IPS-18c (cell line): Measurements from ENCODE around the gene PFN1.
"Not testable (repeated sequence)": the region's sequence is repeated elsewhere in the genome, so short reads cannot be mapped to it uniquely, and the experiment has no call there.

Source experiments
- H3K4me3 ChIP-seq: 2 replicates; pipeline ENCODE4 v1.7.0; 2013; ENCODE audit warnings: low read depth, mild to moderate bottlenecking, low read length, moderate library complexity; ENCODE audit not compliant: insufficient read depth
- H3K9me3 ChIP-seq: one replicate; pipeline ENCODE4 v1.6.1; 2013; ENCODE audit warnings: mild to moderate bottlenecking, low read length, moderate library complexity; ENCODE audit not compliant: control insufficient read depth, insufficient read depth

PFN1 gene

GRCh38 chr17:4938688-4939545 lies 9.4 kb downstream of the PFN1 start:
- Histone ChIP-seq H3K9me3 (peaks cover 2% of the 10 kb centered on the region), H3K4me3 (peak overlapping the region; percentile 87)

DNA sequence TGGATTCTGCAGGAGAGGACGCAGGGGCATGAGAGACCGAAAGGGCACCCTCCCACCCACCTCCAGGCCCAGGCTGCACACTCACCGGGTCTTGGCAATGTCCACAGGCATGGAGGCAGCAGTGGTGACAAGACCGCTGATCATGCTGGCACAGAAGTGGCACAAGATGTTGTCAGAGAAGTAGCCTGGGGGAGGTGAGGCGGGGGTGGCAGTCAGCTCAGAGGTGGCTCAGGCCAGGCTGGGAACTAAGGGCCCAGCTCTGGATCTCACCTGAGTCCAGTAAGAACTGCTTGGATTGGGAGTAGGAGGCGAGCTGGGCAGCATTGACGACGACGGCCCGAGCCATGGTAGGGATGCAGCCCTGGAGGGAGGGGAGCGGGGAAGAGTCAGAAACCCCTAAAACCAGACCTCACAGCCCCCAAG lies 10.2 kb downstream of the PFN1 start:
- H3K9me3 ChIP-seq: peaks cover 2% of the 10 kb centered on the region
- H3K4me3 ChIP-seq: peak overlapping the region; percentile 20; the same call in 1 of the 2 replicates

DNA sequence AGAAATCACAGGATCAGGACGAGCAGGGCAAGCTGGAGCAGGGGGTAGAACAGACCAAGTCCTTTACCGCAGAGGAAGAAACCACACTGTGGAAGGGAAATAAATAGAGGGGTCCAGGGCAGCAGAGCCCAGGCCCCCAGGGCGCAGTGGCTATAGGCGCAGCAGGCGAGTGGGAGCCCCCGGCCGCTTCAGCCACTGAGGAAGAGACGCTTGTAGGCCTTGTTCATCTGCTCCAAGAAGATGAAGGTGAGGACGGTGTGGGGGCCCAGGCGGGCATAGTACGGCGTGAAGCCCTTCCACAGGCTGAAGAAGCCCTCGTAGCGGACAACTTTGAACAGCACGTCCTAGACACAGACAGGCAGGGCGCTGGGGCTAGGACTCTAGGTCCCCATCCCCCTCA lies 10.8 kb downstream of the PFN1 start:
- peaks cover 2% of the 10 kb centered on the region for H3K9me3 ChIP-seq
- H3K4me3 ChIP-seq: no peak overlapping the region

DNA sequence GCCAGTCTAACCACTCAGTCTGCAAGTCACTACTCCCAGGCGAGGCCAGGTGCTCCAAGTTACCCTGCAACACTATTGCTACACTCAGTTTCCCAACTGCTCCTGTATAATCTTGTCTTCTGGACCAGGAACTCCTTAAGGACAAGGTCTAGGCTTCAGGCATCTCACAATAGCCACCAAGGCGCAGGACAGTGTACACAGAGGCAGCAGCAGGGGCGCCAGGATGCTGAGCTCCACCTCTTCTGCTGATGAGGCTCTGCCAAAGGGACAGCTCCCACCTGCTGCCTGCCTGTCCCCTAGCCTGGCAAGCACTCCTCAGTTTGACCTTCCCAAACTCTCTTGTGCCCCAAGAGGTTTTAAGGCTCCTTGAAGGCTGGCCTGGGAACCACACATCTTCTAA lies 11.9 kb downstream of the PFN1 start:
- H3K4me3 ChIP-seq: no peak overlapping the region
- H3K9me3 ChIP-seq: peaks cover 2% of the 10 kb centered on the region

GRCh38 chr17:4935650-4936049 lies 12.7 kb downstream of the PFN1 start:
- Histone ChIP-seq H3K4me3 (no peak overlapping the region), H3K9me3 (peaks cover 2% of the 10 kb centered on the region)

- Histone ChIP-seq H3K9me3 (peaks cover 2% of the 10 kb centered on the region), H3K4me3 (no peak overlapping the region)
Observed at GRCh38 chr17:4934173-4934979, 14.0 kb downstream of the PFN1 start.

GRCh38 chr17:4933646-4934045 lies 14.7 kb downstream of the PFN1 start:
- Histone ChIP-seq H3K9me3 (peaks cover 2% of the 10 kb centered on the region), H3K4me3 (no peak overlapping the region)

- Histone ChIP-seq H3K4me3 (no peak overlapping the region), H3K9me3 (peaks cover 1% of the 10 kb centered on the region)
Observed at GRCh38 chr17:4932756-4933155, 15.6 kb downstream of the PFN1 start.

DNA sequence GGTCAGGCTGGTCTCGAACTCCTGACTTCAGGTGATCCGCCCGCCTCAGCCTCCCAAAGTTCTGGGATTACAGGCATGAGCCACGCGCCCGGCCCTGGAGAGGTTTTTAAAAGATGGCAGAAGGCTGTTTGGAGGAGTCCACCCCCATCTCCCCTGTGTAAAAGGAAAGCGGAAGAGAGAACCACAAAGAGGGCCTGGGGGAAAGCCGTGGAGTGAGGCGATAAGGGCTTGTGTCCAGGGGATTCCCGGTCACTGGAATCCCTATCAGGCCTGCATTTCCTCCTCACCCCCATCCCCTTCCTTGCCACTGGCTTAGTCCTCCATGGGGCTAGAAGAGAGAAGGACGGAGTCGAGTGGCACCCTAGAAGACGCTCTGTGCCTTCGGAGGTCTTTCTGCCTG lies 16.4 kb downstream of the PFN1 start, which contains the start of gene GP1BA:
Gene GP1BA (plus strand): TSS at position 315 of the 400 bp plus-strand sequence. CDS start 328 bp downstream, outside the sequence.
- no peak within 1 kb of the TSS for H3K4me3 ChIP-seq
- no peaks in the 10 kb centered on the region for H3K9me3 ChIP-seq

GRCh38 chr17:4928881-4929280 lies 19.4 kb downstream of the PFN1 start:
- H3K9me3 ChIP-seq: no peaks in the 10 kb centered on the region
- H3K4me3 ChIP-seq: no peak overlapping the region

DNA sequence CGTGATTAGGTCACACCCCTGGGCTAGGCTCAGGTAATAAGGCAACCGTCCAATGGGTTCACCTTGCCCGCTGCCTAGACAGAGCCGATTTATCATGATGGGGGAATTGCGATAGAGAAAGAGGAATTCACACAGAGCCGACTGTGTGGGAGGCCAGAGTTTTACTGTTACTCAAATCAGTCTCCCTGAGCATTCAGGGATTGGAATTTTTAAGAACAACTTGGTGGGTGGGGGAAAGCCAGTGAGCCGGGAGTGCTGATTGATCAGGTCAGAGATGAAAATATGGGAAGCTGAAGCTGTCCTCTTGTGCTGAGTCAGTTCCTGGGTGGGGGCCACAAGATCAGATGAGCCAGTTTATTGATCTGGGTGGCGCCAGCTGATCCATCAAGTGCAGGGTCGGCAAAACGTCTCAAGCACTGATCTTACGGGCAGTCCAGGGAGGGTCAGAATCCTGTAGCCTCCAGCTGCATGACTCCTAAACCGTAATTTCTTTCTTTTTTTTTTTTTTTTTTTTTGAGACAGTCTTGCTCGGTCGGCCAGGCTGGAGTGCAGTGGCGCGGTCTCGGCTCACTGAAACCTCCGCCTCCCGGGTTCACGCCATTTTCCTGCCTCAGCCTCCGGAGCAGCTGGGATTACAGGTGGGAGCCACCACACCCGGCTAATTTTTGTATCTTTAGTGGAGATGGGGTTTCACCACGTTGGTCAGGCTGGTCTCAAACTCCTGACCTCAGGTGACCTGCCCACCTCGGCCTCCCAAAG lies 21.6 kb downstream of the PFN1 start:
- not testable (repeated sequence) for H3K9me3 ChIP-seq, H3K4me3 ChIP-seq

DNA sequence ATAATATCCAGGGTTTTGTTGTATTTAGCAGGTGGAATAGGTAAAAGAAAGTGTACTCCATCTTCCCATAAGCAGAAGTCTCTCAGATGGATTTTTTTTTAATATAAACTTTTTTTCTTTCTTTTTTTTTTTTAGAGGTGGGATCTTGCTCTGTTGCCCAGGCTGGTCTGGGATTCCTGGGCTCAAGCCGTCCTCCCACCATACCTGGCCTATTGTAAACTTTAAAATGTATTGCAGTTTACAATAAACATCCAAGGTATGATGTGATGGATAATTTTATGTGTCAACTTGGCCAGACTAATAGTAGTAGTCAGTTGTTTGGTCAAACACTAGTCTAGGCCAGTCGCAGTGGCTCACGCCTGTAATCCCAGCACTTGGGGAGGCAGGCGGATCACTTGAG lies 27.0 kb downstream of the PFN1 start:
- no peaks in the 10 kb centered on the region for H3K9me3 ChIP-seq

DNA sequence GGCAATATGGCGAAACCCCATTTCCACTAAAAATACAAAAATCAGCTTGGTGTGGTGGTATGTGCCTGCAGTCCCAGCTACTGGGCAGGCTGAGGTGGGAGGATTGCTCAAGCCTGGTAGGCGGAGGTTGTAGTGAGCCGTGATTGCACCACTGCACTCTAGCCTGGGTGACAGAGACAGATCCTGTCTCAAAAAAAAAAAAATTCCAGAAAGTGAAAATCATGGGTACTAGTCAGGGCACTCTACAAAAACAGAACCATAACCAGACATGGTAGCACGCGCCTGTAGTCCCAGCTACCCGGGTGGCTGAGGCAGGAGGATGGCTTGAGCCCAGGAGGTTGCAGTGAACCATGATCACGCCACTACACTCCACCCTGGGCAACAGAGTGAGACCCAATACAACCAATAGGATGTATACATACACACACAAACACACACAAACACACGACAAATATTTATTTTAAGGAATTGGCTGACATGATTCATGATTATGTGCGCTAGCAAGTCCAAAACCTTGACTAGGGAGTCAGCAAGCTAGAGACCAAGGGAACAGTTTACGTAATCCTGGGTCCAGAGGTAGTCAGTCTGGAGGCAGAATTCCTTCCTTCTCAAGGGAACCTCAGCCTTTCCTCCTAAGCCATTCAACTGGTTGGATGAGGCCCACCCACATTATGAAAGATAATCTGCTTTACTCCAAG lies 27.8 kb downstream of the PFN1 start:
- Histone ChIP-seq H3K4me3 (no peak overlapping the region), H3K9me3 (no peaks in the 10 kb centered on the region)

More for the DNA sequence above, 27.0 kb downstream of the PFN1 start:
- H3K4me3 ChIP-seq: no peak overlapping the region

- Histone ChIP-seq H3K9me3 (no peaks in the 10 kb centered on the region), H3K4me3 (no peak overlapping the region)
Observed at GRCh38 chr17:4919511-4920047, 28.8 kb downstream of the PFN1 start.

GRCh38 chr17:4914551-4914950 lies 33.8 kb downstream of the PFN1 start:
- not testable (repeated sequence) for H3K4me3 ChIP-seq, H3K9me3 ChIP-seq

DNA sequence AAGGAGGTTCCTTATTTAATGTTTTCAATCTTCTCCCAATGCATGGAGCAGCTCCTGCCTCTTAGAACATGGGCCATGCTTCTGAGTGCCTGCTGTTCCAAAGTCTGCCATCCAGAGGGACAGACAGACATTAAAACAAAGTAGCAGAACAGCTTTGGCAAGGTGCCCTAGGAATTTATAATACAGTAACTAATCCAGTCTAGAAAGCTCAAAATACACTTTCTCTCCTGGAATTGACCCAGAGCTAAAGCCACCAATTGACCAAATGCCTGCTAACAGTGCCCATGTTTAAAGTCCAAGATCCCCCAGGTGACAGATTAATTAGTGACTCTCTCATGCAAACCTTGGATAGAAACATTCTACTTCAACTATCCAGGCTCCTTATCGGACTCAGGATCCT lies 34.3 kb downstream of the PFN1 start:
- H3K4me3 ChIP-seq: no peak overlapping the region
- no peaks in the 10 kb centered on the region for H3K9me3 ChIP-seq
